ENCODE results near the gene PTPRG.

The PTPRG gene

GRCh38 chr3:61937477-61937876 is 376.1 kb downstream of the PTPRG start:
- peak overlapping the region; percentile 16 for H3K4me2 ChIP-seq (ENCODE audit: low read length)
- H4K20me1 ChIP-seq (ENCODE audit: insufficient read depth, low read length), result no peaks in the 10 kb centered on the region
- no peaks in the 10 kb centered on the region for H3K9me3 ChIP-seq (ENCODE audit: insufficient read depth, low read length)
- TF ChIP-seq EZH2phosphoT487 (IDR thresholded peaks at IDR 0.05; ENCODE audit: low read depth), result no peak
- TF ChIP-seq CTCF (IDR thresholded peaks at IDR 0.05; ENCODE audit: low read depth, low read length), result no peak
- no peaks in the 10 kb centered on the region for H3K79me2 ChIP-seq (ENCODE audit: low read length)
- no peaks in the 10 kb centered on the region for H3K27me3 ChIP-seq (ENCODE audit: low read depth, low read length)
- no peak overlapping the region for H3K27ac ChIP-seq (ENCODE audit: low read length)
- H2AFZ ChIP-seq (ENCODE audit: low read depth, low read length), result no peak overlapping the region
- H3K9ac ChIP-seq (ENCODE audit: low read length), result no peak overlapping the region
- H3K4me3 ChIP-seq (ENCODE audit: low read length), result no peak overlapping the region
- H3K36me3 ChIP-seq (replicated peaks; ENCODE audit: low read depth, low read length), result no peaks in the 10 kb centered on the region
- peaks cover 26% of the 10 kb centered on the region for H3K4me1 ChIP-seq (ENCODE audit: low read length)

GRCh38 chr3:61938878-61939549 is 377.6 kb downstream of the PTPRG start:
- Histone ChIP-seq H3K9ac (ENCODE audit: low read length) (no peak overlapping the region), H3K4me2 (ENCODE audit: low read length) (no peak overlapping the region), H3K27me3 (ENCODE audit: low read depth, low read length) (no peaks in the 10 kb centered on the region), H3K4me1 (ENCODE audit: low read length) (peaks cover 18% of the 10 kb centered on the region), H3K4me3 (ENCODE audit: low read length) (no peak overlapping the region), H3K9me3 (ENCODE audit: insufficient read depth, low read length) (no peaks in the 10 kb centered on the region), H3K27ac (ENCODE audit: low read length) (no peak overlapping the region), H3K79me2 (ENCODE audit: low read length) (no peaks in the 10 kb centered on the region), H4K20me1 (ENCODE audit: insufficient read depth, low read length) (no peaks in the 10 kb centered on the region), H3K36me3 (replicated peaks; ENCODE audit: low read depth, low read length) (no peaks in the 10 kb centered on the region), H2AFZ (ENCODE audit: low read depth, low read length) (no peak overlapping the region)
- no peak for TF ChIP-seq EZH2phosphoT487 (IDR thresholded peaks at IDR 0.05; ENCODE audit: low read depth)
- TF ChIP-seq CTCF (IDR thresholded peaks at IDR 0.05; ENCODE audit: low read depth, low read length), result no peak

GRCh38 chr3:61940236-61940635 is 378.9 kb downstream of the PTPRG start:
- Histone ChIP-seq H3K9me3 (ENCODE audit: insufficient read depth, low read length) (no peaks in the 10 kb centered on the region), H3K27ac (ENCODE audit: low read length) (no peak overlapping the region), H3K4me1 (ENCODE audit: low read length) (peaks cover 18% of the 10 kb centered on the region), H4K20me1 (ENCODE audit: insufficient read depth, low read length) (no peaks in the 10 kb centered on the region), H3K9ac (ENCODE audit: low read length) (no peak overlapping the region), H3K79me2 (ENCODE audit: low read length) (no peaks in the 10 kb centered on the region), H3K27me3 (ENCODE audit: low read depth, low read length) (no peaks in the 10 kb centered on the region), H3K4me3 (ENCODE audit: low read length) (no peak overlapping the region), H3K4me2 (ENCODE audit: low read length) (no peak overlapping the region), H3K36me3 (replicated peaks; ENCODE audit: low read depth, low read length) (no peaks in the 10 kb centered on the region), H2AFZ (ENCODE audit: low read depth, low read length) (no peak overlapping the region)
- TF ChIP-seq EZH2phosphoT487 (IDR thresholded peaks at IDR 0.05; ENCODE audit: low read depth) (no peak), CTCF (IDR thresholded peaks at IDR 0.05; ENCODE audit: low read depth, low read length) (no peak)

GRCh38 chr3:61943975-61944374 is 382.6 kb downstream of the PTPRG start:
- no peak overlapping the region for H3K9ac ChIP-seq (ENCODE audit: low read length)
- no peaks in the 10 kb centered on the region for H3K9me3 ChIP-seq (ENCODE audit: insufficient read depth, low read length)
- no peak for TF ChIP-seq EZH2phosphoT487 (IDR thresholded peaks at IDR 0.05; ENCODE audit: low read depth)
- TF ChIP-seq CTCF (IDR thresholded peaks at IDR 0.05; ENCODE audit: low read depth, low read length), result no peak
- peaks cover 6% of the 10 kb centered on the region; the same call in 1 of the 2 replicates for H3K4me1 ChIP-seq (ENCODE audit: low read length)
- H4K20me1 ChIP-seq (ENCODE audit: insufficient read depth, low read length), result no peaks in the 10 kb centered on the region
- H3K36me3 ChIP-seq (replicated peaks; ENCODE audit: low read depth, low read length), result no peaks in the 10 kb centered on the region
- no peak overlapping the region for H3K4me2 ChIP-seq (ENCODE audit: low read length)
- no peak overlapping the region for H3K4me3 ChIP-seq (ENCODE audit: low read length)
- H3K27me3 ChIP-seq (ENCODE audit: low read depth, low read length), result no peaks in the 10 kb centered on the region
- no peaks in the 10 kb centered on the region for H3K79me2 ChIP-seq (ENCODE audit: low read length)
- no peak overlapping the region for H2AFZ ChIP-seq (ENCODE audit: low read depth, low read length)
- H3K27ac ChIP-seq (ENCODE audit: low read length), result no peak overlapping the region

Data from OCI-LY3 (cell line).